ENCODE data around the gene MIR17HG. TPM values are rescaled to one million over a fixed set of nuclear protein-coding genes. Genes with fewer than 3 reads are reported as not detected.
"Not testable (repeated sequence)": the region's sequence is repeated elsewhere in the genome, so short reads cannot be mapped to it uniquely, and the experiment has no call there.

Gene MIR17HG
- 5.8 TPM for polyA plus RNA-seq (2012; ENCODE audit: insufficient read depth, insufficient read length)

- H3K4me3 ChIP-seq (ENCODE audit: low read length) = peak within 1 kb of the TSS; percentile 54
- DNase-seq (ENCODE audit: low read depth, low spot score) = peak; percentile 88
These were observed at the start of gene MIR17HG for GRCh38 chr13:91347202-91347995. TSS of gene MIR17HG (plus strand) at chr13:91347687.

GRCh38 chr13:91298060-91298459, 49.4 kb upstream of the MIR17HG start:
- no peak for DNase-seq (ENCODE audit: low read depth, low spot score)
- no peak overlapping the region for H3K4me3 ChIP-seq (ENCODE audit: low read length)

- H3K4me3 ChIP-seq (ENCODE audit: low read length) = no peak overlapping the region
- no peak for DNase-seq (ENCODE audit: low read depth, low spot score)
These were observed 45.4 kb upstream of the MIR17HG start for GRCh38 chr13:91302111-91302510.

- DNase-seq (ENCODE audit: low read depth, low spot score) = no peak
- H3K4me3 ChIP-seq (ENCODE audit: low read length) = no peak overlapping the region
These were observed 44.5 kb upstream of the MIR17HG start for GRCh38 chr13:91303031-91303430.

- no peak overlapping the region for H3K4me3 ChIP-seq (ENCODE audit: low read length)
- no peak for DNase-seq (ENCODE audit: low read depth, low spot score)
These were observed 42.7 kb upstream of the MIR17HG start for GRCh38 chr13:91304741-91305140.

GRCh38 chr13:91305652-91306051, 41.8 kb upstream of the MIR17HG start:
- no peak for DNase-seq (ENCODE audit: low read depth, low spot score)
- H3K4me3 ChIP-seq (ENCODE audit: low read length) = no peak overlapping the region

GRCh38 chr13:91307887-91308286, 39.6 kb upstream of the MIR17HG start:
- DNase-seq (ENCODE audit: low read depth, low spot score) = no peak
- no peak overlapping the region for H3K4me3 ChIP-seq (ENCODE audit: low read length)

- DNase-seq (ENCODE audit: low read depth, low spot score) = no peak
- H3K4me3 ChIP-seq (ENCODE audit: low read length) = no peak overlapping the region
These were observed 39.2 kb upstream of the MIR17HG start for GRCh38 chr13:91308299-91308698.

- H3K4me3 ChIP-seq (ENCODE audit: low read length) = no peak overlapping the region
- no peak for DNase-seq (ENCODE audit: low read depth, low spot score)
These were observed 36.0 kb upstream of the MIR17HG start for GRCh38 chr13:91311491-91311890.

GRCh38 chr13:91312324-91312723, 35.2 kb upstream of the MIR17HG start:
- no peak for DNase-seq (ENCODE audit: low read depth, low spot score)
- H3K4me3 ChIP-seq (ENCODE audit: low read length) = no peak overlapping the region

GRCh38 chr13:91313103-91313502, 34.4 kb upstream of the MIR17HG start:
- no peak for DNase-seq (ENCODE audit: low read depth, low spot score)
- H3K4me3 ChIP-seq (ENCODE audit: low read length) = no peak overlapping the region

GRCh38 chr13:91313581-91313980, 33.9 kb upstream of the MIR17HG start:
- no peak overlapping the region for H3K4me3 ChIP-seq (ENCODE audit: low read length)
- no peak for DNase-seq (ENCODE audit: low read depth, low spot score)

- DNase-seq (ENCODE audit: low read depth, low spot score) = no peak
- H3K4me3 ChIP-seq (ENCODE audit: low read length) = no peak overlapping the region
These were observed 32.6 kb upstream of the MIR17HG start for GRCh38 chr13:91314888-91315287.

- DNase-seq (ENCODE audit: low read depth, low spot score) = no peak
- no peak overlapping the region for H3K4me3 ChIP-seq (ENCODE audit: low read length)
These were observed 28.6 kb upstream of the MIR17HG start for GRCh38 chr13:91318886-91319285.

GRCh38 chr13:91319996-91320395, 27.5 kb upstream of the MIR17HG start:
- H3K4me3 ChIP-seq (ENCODE audit: low read length) = no peak overlapping the region
- no peak for DNase-seq (ENCODE audit: low read depth, low spot score)

GRCh38 chr13:91320990-91321389, 26.5 kb upstream of the MIR17HG start:
- not testable (repeated sequence) for DNase-seq (ENCODE audit: low read depth, low spot score); H3K4me3 ChIP-seq (ENCODE audit: low read length)

GRCh38 chr13:91323349-91323748, 24.1 kb upstream of the MIR17HG start:
- peak; percentile 35 for DNase-seq (ENCODE audit: low read depth, low spot score)
- no peak overlapping the region for H3K4me3 ChIP-seq (ENCODE audit: low read length)

- no peak overlapping the region for H3K4me3 ChIP-seq (ENCODE audit: low read length)
- DNase-seq (ENCODE audit: low read depth, low spot score) = no peak
These were observed 21.3 kb upstream of the MIR17HG start for GRCh38 chr13:91326146-91326545.

GRCh38 chr13:91328726-91329125, 18.8 kb upstream of the MIR17HG start:
- H3K4me3 ChIP-seq (ENCODE audit: low read length) = no peak overlapping the region
- no peak for DNase-seq (ENCODE audit: low read depth, low spot score)

- H3K4me3 ChIP-seq (ENCODE audit: low read length) = no peak overlapping the region
- DNase-seq (ENCODE audit: low read depth, low spot score) = no peak
These were observed 17.8 kb upstream of the MIR17HG start for GRCh38 chr13:91329733-91330132.

Data from Jurkat, Clone E6-1 (cell line).